Effector memory CD8-positive, alpha-beta T cell (primary cell): Measurements from ENCODE around the gene SLC25A18.
"Not testable (repeated sequence)": the region's sequence is repeated elsewhere in the genome, so short reads cannot be mapped to it uniquely, and the experiment has no call there.

Source experiments
- ATAC-seq: fragments of 150-1000 bp; cut with Tn5 transposase; replicated peaks from 2 replicates; pipeline ENCODE4 v1.10.0; 2021; ENCODE audit warnings: mild to moderate bottlenecking, moderate library complexity
- DNase-seq, 3 experiments: peaks; one replicate each; pipeline ENCODE4 v3.0.0; 2021
- H3K27ac Mint-ChIP-seq, 2 donors: one replicate each; pipeline ENCODE4 v1.8.0; 2022; ENCODE audit warnings: mild to moderate bottlenecking in 2 of 2, mixed read lengths in 2 of 2, moderate library complexity in 2 of 2
- H3K27me3 Mint-ChIP-seq, 2 donors: one replicate each; pipeline ENCODE4 v1.8.0; 2022; ENCODE audit warnings: mixed read lengths in 2 of 2
- H3K36me3 Mint-ChIP-seq: one replicate; pipeline ENCODE4 v1.8.0; 2022; ENCODE audit warnings: mild to moderate bottlenecking, moderate library complexity, mixed read lengths; ENCODE audit not compliant: insufficient read depth
- H3K4me1 Mint-ChIP-seq, 2 donors: one replicate each; pipeline ENCODE4 v1.8.0; 2022; ENCODE audit warnings: low read depth in 2 of 2, mixed read lengths in 2 of 2
- H3K4me3 Mint-ChIP-seq, 2 donors: one replicate each; pipeline ENCODE4 v1.8.0; 2022; ENCODE audit warnings: mild to moderate bottlenecking in 2 of 2, mixed read lengths in 2 of 2, moderate library complexity in 2 of 2
- H3K9me3 Mint-ChIP-seq, 2 donors: one replicate each; pipeline ENCODE4 v1.8.0; 2022; ENCODE audit warnings: mixed read lengths in 2 of 2
- total RNA-seq, 9 experiments: gene quantifications; one replicate each; lab custom pipeline; 2026; lab: John Stamatoyannopoulos, UW

Gene SLC25A18, protein sequence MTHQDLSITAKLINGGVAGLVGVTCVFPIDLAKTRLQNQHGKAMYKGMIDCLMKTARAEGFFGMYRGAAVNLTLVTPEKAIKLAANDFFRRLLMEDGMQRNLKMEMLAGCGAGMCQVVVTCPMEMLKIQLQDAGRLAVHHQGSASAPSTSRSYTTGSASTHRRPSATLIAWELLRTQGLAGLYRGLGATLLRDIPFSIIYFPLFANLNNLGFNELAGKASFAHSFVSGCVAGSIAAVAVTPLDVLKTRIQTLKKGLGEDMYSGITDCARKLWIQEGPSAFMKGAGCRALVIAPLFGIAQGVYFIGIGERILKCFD
- 0 reads per million in 9 experiments for total RNA-seq

- H3K36me3 Mint-ChIP-seq, result no peaks in the 10 kb centered on the region
- H3K4me1 Mint-ChIP-seq, result no peaks in the 10 kb centered on the region
- DNase-seq (no peak), ATAC-seq (no peak)
- peaks cover 23 to 46% of the 10 kb centered on the region in 2 donors for H3K27me3 Mint-ChIP-seq
- H3K4me3 Mint-ChIP-seq, result no peak within 1 kb of the TSS
- no peaks in the 10 kb centered on the region for H3K9me3 Mint-ChIP-seq
- no peak within 1 kb of the TSS for H3K27ac Mint-ChIP-seq
Observed at GRCh38 chr22:17562906-17563870, at the start of gene SLC25A18. SLC25A18 (plus strand) TSS chr22:17563498; CDS start chr22:17579945, 16,447 bp downstream.

DNA sequence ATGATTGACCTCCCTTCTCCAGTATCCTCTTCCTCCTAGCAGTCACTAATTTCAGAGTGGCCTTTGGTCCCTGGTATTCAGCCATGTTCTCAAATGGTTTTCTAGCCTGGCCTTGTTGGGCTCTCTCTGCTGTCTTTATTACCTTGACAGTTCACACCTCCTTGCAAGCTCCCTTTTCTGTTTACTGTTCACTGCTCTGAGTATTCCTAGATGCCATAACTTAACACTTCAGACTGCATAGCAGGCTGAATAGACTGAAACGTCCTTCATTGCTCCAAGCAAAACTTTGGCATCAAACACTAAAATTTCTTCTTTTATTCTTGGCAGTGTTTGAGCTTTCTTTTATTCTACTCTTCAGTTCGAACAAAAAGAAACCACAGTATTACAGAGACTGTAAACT, 49.7 kb upstream of the SLC25A18 start:
- Mint-ChIP-seq H3K4me1 (no peaks in the 10 kb centered on the region), H3K4me3 (no peak overlapping the region), H3K27me3 (peaks cover 33 to 76% of the 10 kb centered on the region in 2 donors), H3K27ac (no peak overlapping the region), H3K9me3 (no peaks in the 10 kb centered on the region), H3K36me3 (no peaks in the 10 kb centered on the region)
- no peak for DNase-seq
- no peak for ATAC-seq

DNA sequence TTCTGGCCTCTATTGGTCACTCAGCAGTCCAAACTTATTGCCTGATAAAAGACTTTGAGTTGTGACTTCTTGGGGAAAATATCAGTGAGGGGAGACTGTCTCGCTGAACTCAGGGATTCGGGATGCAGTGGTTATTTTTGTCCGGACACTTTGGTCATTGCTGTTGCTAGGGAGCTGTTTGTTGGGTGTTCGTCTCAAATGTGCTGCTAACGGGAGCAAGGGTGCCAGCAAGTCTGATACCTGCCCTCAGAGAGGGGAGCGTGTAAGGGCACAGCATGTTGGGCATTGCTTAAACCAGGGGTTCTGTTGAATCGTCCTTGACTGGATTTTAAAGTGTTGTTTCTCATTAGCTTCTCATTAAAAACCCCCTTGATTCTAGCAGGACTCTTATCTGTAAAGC, 49.2 kb upstream of the SLC25A18 start:
- no peak overlapping the region for H3K27ac Mint-ChIP-seq

GRCh38 chr22:17518406-17518805, 44.9 kb upstream of the SLC25A18 start:
- DNase-seq, result no peak
- Mint-ChIP-seq H3K9me3 (no peaks in the 10 kb centered on the region), H3K4me1 (no peaks in the 10 kb centered on the region), H3K27me3 (peaks cover 39 to 75% of the 10 kb centered on the region in 2 donors), H3K4me3 (no peak overlapping the region), H3K36me3 (no peaks in the 10 kb centered on the region), H3K27ac (no peak overlapping the region)
- ATAC-seq, result no peak

More for the DNA sequence above, 49.2 kb upstream of the SLC25A18 start:
- Mint-ChIP-seq H3K27me3 (peaks cover 33 to 76% of the 10 kb centered on the region in 2 donors), H3K4me1 (no peaks in the 10 kb centered on the region), H3K9me3 (no peaks in the 10 kb centered on the region), H3K4me3 (no peak overlapping the region), H3K36me3 (no peaks in the 10 kb centered on the region)
- ATAC-seq (no peak), DNase-seq (no peak)

DNA sequence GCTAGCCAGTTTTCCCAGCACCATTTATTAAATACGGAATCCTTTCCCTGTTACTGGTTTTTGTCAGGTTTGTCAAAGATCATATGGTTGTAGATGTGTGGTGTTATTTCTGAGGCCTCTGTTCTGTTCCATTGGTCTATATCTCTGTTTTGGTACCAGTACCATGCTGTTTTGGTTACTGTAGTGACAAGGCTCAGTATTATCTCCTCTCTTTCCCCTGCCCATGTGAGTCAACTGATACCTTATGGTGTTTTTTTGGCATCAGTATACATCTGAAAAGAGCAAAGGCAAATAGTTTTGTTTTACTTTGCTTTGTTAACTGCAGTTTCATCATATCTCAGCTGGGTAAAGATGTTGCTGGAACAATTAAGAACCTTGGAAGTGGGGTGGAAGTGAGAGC, 41.3 kb upstream of the SLC25A18 start:
- not testable (repeated sequence) for H3K27ac Mint-ChIP-seq, H3K36me3 Mint-ChIP-seq, H3K4me1 Mint-ChIP-seq, H3K9me3 Mint-ChIP-seq, H3K4me3 Mint-ChIP-seq, ATAC-seq, DNase-seq
- H3K27me3 Mint-ChIP-seq, result peaks cover 48 to 78% of the 10 kb centered on the region in 2 donors

DNA sequence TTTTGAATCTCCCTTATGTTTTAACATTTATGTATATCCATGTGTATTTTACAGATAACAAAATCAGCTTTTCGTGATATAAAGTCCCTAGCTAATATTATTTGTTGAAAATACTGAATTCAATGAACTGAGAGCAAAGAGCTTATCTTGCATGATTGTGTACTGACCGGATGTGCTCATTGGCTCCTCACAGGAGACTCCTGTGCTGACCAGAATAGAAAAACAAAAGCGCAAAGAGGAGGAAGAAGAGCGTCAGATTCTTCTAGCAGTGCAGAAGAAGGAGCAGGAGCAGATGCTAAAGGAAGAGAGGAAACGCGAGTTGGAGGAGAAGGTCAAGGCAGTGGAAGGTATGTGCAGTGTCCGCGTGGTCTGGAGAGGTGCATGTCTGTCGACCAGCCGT, 39.4 kb upstream of the SLC25A18 start:
- peaks cover 3 to 5% of the 10 kb centered on the region in 2 donors for H3K4me1 Mint-ChIP-seq
- H3K9me3 Mint-ChIP-seq, result no peaks in the 10 kb centered on the region
- no peak overlapping the region for H3K4me3 Mint-ChIP-seq
- no peak overlapping the region for H3K27ac Mint-ChIP-seq
- peaks cover 3% of the 10 kb centered on the region for H3K36me3 Mint-ChIP-seq
- ATAC-seq, result no peak
- H3K27me3 Mint-ChIP-seq, result peaks cover 59 to 78% of the 10 kb centered on the region in 2 donors
- DNase-seq, result no peak

DNA sequence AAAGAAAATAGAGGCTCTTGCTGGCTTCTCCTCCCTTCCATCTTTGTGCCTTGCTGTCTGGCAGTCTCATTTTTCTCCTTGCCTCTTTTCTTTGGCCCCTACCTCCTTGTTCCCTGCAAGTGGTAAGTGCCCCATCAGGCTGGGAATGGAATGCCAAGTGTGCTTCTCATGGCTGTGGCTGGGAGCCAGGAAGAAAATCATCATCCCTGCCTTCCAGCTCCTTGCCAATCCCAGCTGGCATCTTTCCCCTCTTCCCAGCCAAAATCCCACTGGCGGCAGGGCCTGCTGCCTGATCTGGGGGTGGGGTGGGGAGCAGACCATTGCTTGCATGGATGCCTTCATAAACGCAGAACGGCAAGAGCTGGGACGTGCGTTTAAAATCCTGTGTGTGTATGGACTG, 27.0 kb upstream of the SLC25A18 start:
- DNase-seq (no peak), ATAC-seq (no peak)
- no peaks in the 10 kb centered on the region for H3K9me3 Mint-ChIP-seq
- H3K4me3 Mint-ChIP-seq, result no peak overlapping the region
- peaks cover 6 to 16% of the 10 kb centered on the region in 2 donors for H3K27me3 Mint-ChIP-seq
- no peaks in the 10 kb centered on the region for H3K36me3 Mint-ChIP-seq
- no peaks in the 10 kb centered on the region for H3K4me1 Mint-ChIP-seq
- H3K27ac Mint-ChIP-seq, result no peak overlapping the region

- DNase-seq (no peak), ATAC-seq (no peak)
- peaks cover 6 to 16% of the 10 kb centered on the region in 2 donors for H3K27me3 Mint-ChIP-seq
- no peaks in the 10 kb centered on the region for H3K9me3 Mint-ChIP-seq
- no peak overlapping the region for H3K4me3 Mint-ChIP-seq
- H3K36me3 Mint-ChIP-seq, result no peaks in the 10 kb centered on the region
- no peaks in the 10 kb centered on the region for H3K4me1 Mint-ChIP-seq
- H3K27ac Mint-ChIP-seq, result no peak overlapping the region
Observed at GRCh38 chr22:17537155-17537554, 26.1 kb upstream of the SLC25A18 start.

DNA sequence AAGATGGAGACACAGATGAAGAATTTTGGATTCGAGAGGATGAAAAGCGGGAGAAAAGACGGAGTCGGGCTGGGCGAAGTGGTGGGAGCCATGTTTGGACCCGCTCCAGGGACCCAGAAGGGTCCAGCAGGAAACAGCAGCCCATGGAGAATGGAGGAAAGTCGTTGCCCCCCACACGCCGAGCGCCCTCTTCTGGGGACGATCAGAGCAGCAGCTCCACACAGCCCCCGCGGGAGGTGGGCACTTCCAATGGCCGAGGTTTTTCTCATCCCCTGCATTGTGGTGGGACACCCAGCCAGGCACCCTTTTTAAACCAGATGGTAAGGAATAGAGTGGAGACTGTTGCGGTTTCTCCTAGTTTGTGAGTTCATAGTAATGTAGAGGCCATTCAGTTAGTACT, 22.8 kb upstream of the SLC25A18 start:
- DNase-seq (no peak), ATAC-seq (no peak)
- Mint-ChIP-seq H3K36me3 (no peaks in the 10 kb centered on the region), H3K27me3 (peaks cover 0 to 21% of the 10 kb centered on the region in 2 donors), H3K4me3 (no peak overlapping the region), H3K27ac (no peak overlapping the region), H3K9me3 (no peaks in the 10 kb centered on the region), H3K4me1 (no peaks in the 10 kb centered on the region)

DNA sequence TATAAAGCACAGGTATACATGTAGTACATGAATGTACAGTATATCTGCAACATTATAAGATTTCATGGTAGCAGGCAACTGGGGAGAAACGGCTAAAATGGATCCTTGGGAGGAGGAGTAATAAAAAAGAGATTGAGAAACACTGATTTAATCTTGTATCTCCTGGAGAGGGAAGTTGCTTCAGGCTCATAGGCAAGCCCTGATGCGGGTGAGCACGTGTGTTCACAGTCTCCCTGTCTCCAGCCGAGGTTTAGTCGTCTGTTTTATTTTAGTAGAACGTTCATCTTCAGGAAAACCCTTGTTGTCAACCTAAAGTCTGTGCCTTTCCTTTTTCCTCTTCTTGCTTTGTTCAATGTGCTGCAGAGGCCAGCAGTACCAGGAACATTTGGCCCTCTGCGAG, 21.8 kb upstream of the SLC25A18 start:
- DNase-seq (no peak), ATAC-seq (no peak)
- H3K27ac Mint-ChIP-seq, result no peak overlapping the region
- H3K27me3 Mint-ChIP-seq, result peaks cover 0 to 17% of the 10 kb centered on the region in 2 donors
- H3K4me3 Mint-ChIP-seq, result no peak overlapping the region
- H3K9me3 Mint-ChIP-seq, result no peaks in the 10 kb centered on the region
- no peaks in the 10 kb centered on the region for H3K36me3 Mint-ChIP-seq
- H3K4me1 Mint-ChIP-seq, result no peaks in the 10 kb centered on the region

GRCh38 chr22:17542452-17542851, 20.8 kb upstream of the SLC25A18 start:
- Mint-ChIP-seq H3K9me3 (no peaks in the 10 kb centered on the region), H3K4me1 (no peaks in the 10 kb centered on the region), H3K4me3 (no peak overlapping the region), H3K27me3 (peaks cover 0 to 12% of the 10 kb centered on the region in 2 donors), H3K36me3 (no peaks in the 10 kb centered on the region), H3K27ac (no peak overlapping the region)
- no peak for ATAC-seq
- DNase-seq, result no peak

DNA sequence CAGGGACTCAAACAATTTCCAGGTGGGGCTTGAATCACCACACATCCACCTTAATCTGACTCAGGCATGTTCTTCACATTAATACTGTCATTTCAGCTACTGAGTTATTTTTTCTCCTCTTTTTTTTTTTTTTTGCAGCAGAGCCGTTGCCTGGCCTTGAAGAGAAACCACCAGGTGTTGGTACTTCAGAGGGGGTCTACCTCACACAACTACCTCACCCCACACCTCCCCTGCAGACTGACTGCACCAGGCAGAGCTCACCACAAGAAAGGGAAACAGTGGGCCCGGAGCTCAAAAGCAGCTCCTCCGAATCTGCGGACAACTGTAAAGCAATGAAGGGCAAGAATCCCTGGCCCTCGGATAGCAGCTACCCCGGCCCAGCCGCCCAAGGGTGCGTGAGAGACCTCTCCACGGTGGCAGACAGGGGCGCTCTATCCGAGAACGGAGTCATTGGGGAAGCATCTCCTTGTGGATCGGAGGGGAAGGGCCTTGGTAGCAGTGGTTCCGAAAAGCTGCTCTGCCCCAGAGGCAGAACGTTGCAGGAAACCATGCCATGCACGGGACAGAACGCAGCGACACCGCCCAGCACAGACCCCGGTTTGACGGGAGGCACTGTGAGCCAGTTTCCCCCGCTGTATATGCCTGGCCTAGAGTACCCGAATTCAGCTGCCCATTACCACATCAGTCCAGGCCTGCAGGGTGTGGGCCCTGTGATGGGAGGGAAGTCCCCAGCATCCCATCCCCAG, 15.1 kb upstream of the SLC25A18 start:
- Mint-ChIP-seq H3K9me3 (no peaks in the 10 kb centered on the region), H3K27ac (no peak overlapping the region), H3K4me1 (no peaks in the 10 kb centered on the region), H3K36me3 (peaks cover 3% of the 10 kb centered on the region), H3K4me3 (no peak overlapping the region), H3K27me3 (peaks cover 6 to 27% of the 10 kb centered on the region in 2 donors)
- no peak for ATAC-seq
- DNase-seq, result no peak

- Mint-ChIP-seq H3K27ac (no peak overlapping the region), H3K9me3 (no peaks in the 10 kb centered on the region), H3K36me3 (peaks cover 3% of the 10 kb centered on the region), H3K4me1 (no peaks in the 10 kb centered on the region), H3K4me3 (no peak overlapping the region), H3K27me3 (peaks cover 6 to 24% of the 10 kb centered on the region in 2 donors)
- no peak for DNase-seq
- ATAC-seq, result no peak
Observed at GRCh38 chr22:17548756-17549035, 14.6 kb upstream of the SLC25A18 start.
